G401.6 (cell line): ENCODE results near the gene STXBP2.

ENCODE experiments used
- FAIRE-seq: peaks from 2 replicates; lab custom pipeline; 2012; peaks lifted over from hg19 to GRCh38; lab: Jason Lieb, UNC

Gene STXBP2

DNA sequence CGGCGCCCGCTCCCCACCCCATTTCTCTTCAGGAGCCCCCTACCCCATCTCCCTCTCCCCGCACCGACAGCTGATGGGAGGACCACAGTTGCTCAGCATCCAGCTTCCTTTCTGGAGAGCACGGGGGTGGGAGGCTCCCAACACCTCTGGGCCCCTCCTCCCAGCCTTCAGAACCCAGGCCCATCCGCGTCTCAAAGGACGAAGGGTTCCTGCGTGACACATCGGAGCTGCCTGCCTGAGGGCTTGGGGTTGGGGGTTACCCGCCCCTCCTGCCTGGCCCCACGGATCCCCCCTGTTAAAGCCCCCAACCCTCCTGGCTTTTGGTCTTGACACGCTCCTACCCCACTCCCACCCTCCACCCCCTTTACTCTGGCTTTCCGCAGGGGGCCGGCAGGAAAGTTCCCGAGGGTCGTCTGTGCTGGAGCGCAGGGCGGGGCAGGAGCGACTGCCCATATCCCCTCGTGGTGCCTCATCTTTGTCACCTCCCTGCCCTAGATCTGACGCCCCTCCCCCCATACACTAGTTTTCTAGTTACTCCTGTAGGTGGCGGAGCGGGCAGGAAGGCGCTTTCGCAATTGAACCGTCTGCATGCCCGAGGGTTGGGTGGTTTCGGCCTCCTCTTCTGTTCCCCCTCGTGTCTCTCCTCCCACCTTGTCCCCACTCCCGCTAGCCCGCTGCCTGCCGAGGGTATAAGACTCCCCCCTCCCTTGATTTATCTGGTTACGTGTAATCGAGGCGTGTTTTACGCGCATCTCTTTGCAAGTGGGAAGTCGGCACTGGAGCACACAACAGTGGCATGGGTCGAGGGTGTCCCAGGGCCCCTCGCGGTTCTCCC, 44.6 kb downstream of the STXBP2 start:
- no peak for FAIRE-seq

DNA sequence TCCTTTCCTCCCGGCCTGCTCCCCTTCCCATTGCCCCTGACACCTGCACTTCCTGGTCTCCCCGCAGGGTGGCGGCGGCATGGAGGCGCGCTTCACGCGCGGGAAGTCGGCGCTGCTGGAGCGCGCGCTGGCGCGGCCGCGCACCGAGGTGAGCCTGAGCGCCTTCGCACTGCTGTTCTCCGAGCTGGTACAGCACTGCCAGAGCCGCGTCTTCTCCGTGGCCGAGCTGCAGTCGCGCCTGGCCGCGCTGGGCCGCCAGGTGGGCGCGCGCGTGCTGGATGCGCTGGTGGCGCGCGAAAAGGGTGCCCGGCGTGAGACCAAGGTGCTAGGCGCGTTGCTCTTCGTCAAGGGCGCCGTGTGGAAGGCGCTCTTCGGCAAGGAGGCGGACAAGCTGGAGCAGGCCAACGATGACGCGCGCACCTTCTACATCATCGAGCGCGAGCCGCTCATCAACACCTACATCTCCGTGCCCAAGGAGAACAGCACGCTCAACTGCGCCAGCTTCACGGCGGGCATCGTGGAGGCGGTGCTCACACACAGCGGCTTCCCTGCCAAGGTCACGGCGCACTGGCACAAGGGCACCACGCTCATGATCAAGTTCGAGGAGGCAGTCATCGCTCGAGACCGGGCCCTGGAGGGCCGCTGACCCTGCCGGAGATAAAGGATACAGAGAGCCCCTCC, 45.4 kb downstream of the STXBP2 start:
- FAIRE-seq: no peak

GRCh38 chr19:7685546-7686445, 48.9 kb downstream of the STXBP2 start:
- no peak for FAIRE-seq

DNA sequence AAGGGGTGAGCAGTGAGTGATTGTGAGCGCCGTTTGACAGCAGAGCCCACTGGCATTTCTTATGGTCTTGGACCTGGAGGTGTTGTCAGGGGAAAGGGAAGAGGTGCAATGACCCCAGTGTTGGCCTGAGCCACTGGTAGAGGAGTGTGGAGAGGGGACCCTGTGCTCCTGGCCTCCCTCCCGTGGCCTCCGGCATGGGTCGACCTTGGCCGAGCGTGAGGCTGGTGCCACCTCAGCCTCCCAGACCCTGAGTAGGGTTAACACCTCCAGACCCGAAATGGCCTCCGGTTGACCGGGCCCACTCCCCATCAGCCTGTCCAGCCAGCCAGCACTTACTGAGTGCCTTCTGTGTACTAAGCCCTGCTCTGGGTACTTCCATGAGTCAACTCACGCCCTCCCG, 50.3 kb downstream of the STXBP2 start:
- no peak for FAIRE-seq

- no peak for FAIRE-seq
Observed at GRCh38 chr19:7689165-7689564, 52.3 kb downstream of the STXBP2 start.

GRCh38 chr19:7690779-7691258, 53.9 kb downstream of the STXBP2 start:
- FAIRE-seq: no peak

GRCh38 chr19:7691497-7691896, 54.6 kb downstream of the STXBP2 start:
- no peak for FAIRE-seq

DNA sequence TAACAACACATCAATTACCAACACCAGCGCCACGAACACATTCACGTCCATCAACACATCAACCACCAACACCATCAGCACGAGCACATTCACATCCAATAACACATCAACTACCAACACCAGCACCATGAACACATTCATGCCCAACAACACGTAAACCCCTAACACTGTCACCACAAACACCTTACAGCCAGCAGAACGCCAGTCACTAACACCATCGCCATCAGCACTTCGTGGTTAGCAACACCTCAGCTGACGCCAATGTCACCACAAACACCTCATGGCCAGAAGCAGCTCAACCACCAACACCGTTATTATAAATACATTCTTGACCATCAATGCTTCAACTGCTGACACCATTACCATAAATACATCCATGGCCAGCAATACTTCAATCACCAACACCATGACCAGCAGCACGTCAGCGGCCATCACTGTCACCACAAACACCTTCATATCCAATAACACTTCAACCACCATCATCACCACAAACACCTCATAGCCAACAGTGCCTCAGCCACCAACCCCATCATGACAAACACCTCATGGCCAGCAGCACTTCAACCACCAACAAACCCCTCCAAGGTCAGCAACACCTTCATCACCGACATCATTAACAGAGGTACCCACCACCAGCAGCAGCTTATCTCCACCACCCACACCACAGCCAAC, 55.6 kb downstream of the STXBP2 start:
- FAIRE-seq: no peak

DNA sequence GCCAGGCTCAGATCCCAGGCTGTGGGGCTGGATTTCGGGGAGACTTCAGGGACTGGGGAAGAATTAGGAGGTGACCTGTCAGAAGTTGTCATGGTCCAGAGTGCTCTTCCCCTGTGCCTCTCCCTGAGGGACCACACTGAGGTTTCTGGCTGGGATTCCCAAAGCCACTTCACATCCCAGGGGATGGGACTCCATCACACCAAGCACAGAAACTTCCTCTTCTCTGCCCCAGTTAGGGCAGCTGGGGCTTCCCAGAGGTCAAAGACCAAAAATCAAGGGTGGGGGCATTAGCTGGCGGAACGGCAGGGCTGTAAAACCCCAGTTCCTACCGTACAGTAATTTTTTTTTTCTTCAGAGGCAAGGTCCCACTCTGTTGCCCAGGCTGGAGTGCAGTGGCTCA, 57.6 kb downstream of the STXBP2 start:
- FAIRE-seq: no peak
